Breast epithelium (tissue), 4 donors: ENCODE measurements around the gene SLC4A7. TPM values are rescaled to one million over a fixed set of nuclear protein-coding genes. Genes with fewer than 3 reads are reported as not detected.

Experiments used
- DNase-seq, 2 donors: peaks; one replicate each; pipeline ENCODE4 v3.0.0-alpha.2; 2019; ENCODE audit warnings: low spot score in 2 of 2
- H3K27ac ChIP-seq, 2 donors: fragments of 200-600 bp; sonication (generic) in 1 of 2; one replicate each; pipeline ENCODE4 v1.5.1; 2016 to 2019; ENCODE audit warnings: mild to moderate bottlenecking in 1 of 2
- H3K27me3 ChIP-seq, 2 donors: fragments of 200-600 bp; sonication (generic) in 1 of 2; one replicate each; pipeline versions ENCODE4 v1.5.1 to v1.6.0; 2017 to 2019; ENCODE audit warnings: control low read depth in 1 of 2, mild to moderate bottlenecking in 1 of 2
- H3K36me3 ChIP-seq: fragments of 200-600 bp; one replicate; pipeline ENCODE4 v1.5.1; 2019
- H3K4me1 ChIP-seq, 2 donors: fragments of 200-600 bp; sonication (generic); one replicate each; pipeline ENCODE4 v1.5.1; 2016 to 2019; ENCODE audit warnings: control low read depth in 1 of 2
- H3K4me3 ChIP-seq, 3 donors: fragments of 200-600 bp; sonication (generic); 1 replicate in 2 of 3; 2 replicates in 1 of 3; pipeline ENCODE4 v1.5.1; 2016 to 2019; ENCODE audit warnings: mild to moderate bottlenecking in 3 of 3, moderate library complexity in 2 of 3
- H3K9me3 ChIP-seq, 2 donors: fragments of 200-600 bp; sonication (generic) in 1 of 2; one replicate each; pipeline ENCODE4 v1.5.1; 2016 to 2019; ENCODE audit warnings: control low read depth in 1 of 2
- POLR2A ChIP-seq: fragments of 450-650 bp; IDR thresholded peaks from one replicate; pipeline ENCODE4 v1.6.1; 2016; ENCODE audit warnings: antibody characterized with exemption, mild to moderate bottlenecking, moderate library complexity
- POLR2AphosphoS5 ChIP-seq, 3 donors: sonication (generic); formaldehyde crosslinking; IDR thresholded peaks; one replicate each; pipeline ENCODE4 v1.6.1; 2017; ENCODE audit warnings: antibody characterized with exemption in 3 of 3
- intact Hi-C: fragments of 100-400 bp; cut with DNase I; formaldehyde crosslinking; loops from one replicate; pipeline ENCODE4 v1.15.1; 2023; ENCODE audit warnings: low total_unique reads
- total RNA-seq, 3 donors: library from RNA; depleted of rRNA; stranded (reverse); fragments of >200 nt; gene quantifications; one replicate each; pipeline ENCODE4 v1.1.0, GENCODE V29; 2016
- TF ChIP-seq, protein P1 (sequence below), 3 donors: fragments of 450-650 bp; IDR thresholded peaks; one replicate each; pipeline ENCODE4 v1.5.1; 2016 to 2017; ENCODE audit warnings: antibody characterized with exemption in 3 of 3, mild to moderate bottlenecking in 3 of 3, moderate library complexity in 3 of 3

The SLC4A7 gene
- total RNA-seq, 3 donors from 2014 or later, result 32.8 to 219 (median 204) TPM

DNA sequence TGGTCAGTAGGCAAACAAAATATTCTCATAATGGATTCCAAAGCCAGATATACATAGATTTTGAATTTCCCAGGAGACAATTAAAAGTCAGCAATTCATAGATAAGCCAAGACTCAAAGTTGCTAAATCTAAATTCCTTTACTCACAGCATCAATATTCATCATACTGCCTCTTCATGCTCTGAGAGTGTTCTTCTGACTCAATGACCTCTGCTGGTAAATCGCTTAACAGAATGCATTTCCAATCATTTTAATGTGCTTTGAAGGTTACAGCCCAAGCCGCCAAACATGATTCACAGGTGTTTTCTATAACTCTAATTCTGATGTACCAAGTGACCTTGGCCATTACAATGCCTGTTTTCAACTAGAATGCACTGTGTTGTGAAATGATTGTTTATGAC, 24.2 kb upstream of the SLC4A7 start:
- H3K27ac ChIP-seq, result no peak overlapping the region
- no peaks in the 10 kb centered on the region for H3K4me1 ChIP-seq
- DNase-seq, result no peak
- TF ChIP-seq, protein P1, sequence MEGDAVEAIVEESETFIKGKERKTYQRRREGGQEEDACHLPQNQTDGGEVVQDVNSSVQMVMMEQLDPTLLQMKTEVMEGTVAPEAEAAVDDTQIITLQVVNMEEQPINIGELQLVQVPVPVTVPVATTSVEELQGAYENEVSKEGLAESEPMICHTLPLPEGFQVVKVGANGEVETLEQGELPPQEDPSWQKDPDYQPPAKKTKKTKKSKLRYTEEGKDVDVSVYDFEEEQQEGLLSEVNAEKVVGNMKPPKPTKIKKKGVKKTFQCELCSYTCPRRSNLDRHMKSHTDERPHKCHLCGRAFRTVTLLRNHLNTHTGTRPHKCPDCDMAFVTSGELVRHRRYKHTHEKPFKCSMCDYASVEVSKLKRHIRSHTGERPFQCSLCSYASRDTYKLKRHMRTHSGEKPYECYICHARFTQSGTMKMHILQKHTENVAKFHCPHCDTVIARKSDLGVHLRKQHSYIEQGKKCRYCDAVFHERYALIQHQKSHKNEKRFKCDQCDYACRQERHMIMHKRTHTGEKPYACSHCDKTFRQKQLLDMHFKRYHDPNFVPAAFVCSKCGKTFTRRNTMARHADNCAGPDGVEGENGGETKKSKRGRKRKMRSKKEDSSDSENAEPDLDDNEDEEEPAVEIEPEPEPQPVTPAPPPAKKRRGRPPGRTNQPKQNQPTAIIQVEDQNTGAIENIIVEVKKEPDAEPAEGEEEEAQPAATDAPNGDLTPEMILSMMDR (IDR thresholded peaks at IDR 0.05), result no peak
- no peak for TF ChIP-seq POLR2A
- TF ChIP-seq POLR2AphosphoS5 (IDR thresholded peaks at IDR 0.05), result no peak
- intact Hi-C loops, result no loop called here
- no peaks in the 10 kb centered on the region for H3K9me3 ChIP-seq
- no peak overlapping the region for H3K4me3 ChIP-seq
- H3K27me3 ChIP-seq, result no peaks in the 10 kb centered on the region
- no peaks in the 10 kb centered on the region for H3K36me3 ChIP-seq

- no peaks in the 10 kb centered on the region for H3K36me3 ChIP-seq
Measured at GRCh38 chr3:27507515-27508266, 23.5 kb upstream of the SLC4A7 start.

DNA sequence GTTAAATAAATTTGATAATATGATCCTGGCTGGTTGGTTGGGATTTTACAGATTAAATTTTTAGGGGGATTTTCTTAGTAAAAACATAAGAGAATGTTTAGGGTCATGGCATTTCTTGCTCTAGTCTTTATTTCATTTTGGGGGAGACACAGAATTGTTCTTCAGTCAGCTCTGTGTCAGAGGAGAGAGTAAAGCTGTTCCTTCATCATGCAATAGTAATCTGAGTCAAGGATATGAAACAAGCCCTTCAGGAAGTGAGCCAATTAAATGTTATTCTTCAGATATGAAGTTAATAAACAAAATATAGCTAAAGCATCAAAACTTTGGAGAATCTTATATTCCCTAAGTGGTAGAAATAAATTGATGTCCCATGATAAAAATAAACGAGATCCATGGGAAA, 22.9 kb upstream of the SLC4A7 start:
- no peaks in the 10 kb centered on the region for H3K27me3 ChIP-seq
- no peak overlapping the region for H3K27ac ChIP-seq
- H3K4me1 ChIP-seq, result no peaks in the 10 kb centered on the region
- no peaks in the 10 kb centered on the region for H3K36me3 ChIP-seq
- intact Hi-C loops, result no loop called here
- H3K4me3 ChIP-seq, result no peak overlapping the region
- DNase-seq, result no peak
- no peak for TF ChIP-seq POLR2A
- TF ChIP-seq POLR2AphosphoS5 (IDR thresholded peaks at IDR 0.05), result no peak
- TF ChIP-seq, protein P1 (IDR thresholded peaks at IDR 0.05), result no peak
- H3K9me3 ChIP-seq, result no peaks in the 10 kb centered on the region

More at GRCh38 chr3:27507515-27508266, 23.5 kb upstream of the SLC4A7 start:
- Histone ChIP-seq H3K4me3 (no peak overlapping the region), H3K4me1 (no peaks in the 10 kb centered on the region), H3K27me3 (no peaks in the 10 kb centered on the region), H3K9me3 (no peaks in the 10 kb centered on the region), H3K27ac (peak overlapping the region in 1 of 2 donors; percentile 26)
- intact Hi-C loops, result no loop called here
- no peak for DNase-seq
- TF ChIP-seq POLR2A, result no peak
- TF ChIP-seq POLR2AphosphoS5 (IDR thresholded peaks at IDR 0.05), result no peak
- TF ChIP-seq, protein P1 (IDR thresholded peaks at IDR 0.05), result no peak

- no peak overlapping the region for H3K27ac ChIP-seq
- no peak overlapping the region for H3K4me3 ChIP-seq
- no peaks in the 10 kb centered on the region for H3K9me3 ChIP-seq
- intact Hi-C loops, result no loop called here
- no peaks in the 10 kb centered on the region for H3K27me3 ChIP-seq
- H3K4me1 ChIP-seq, result no peaks in the 10 kb centered on the region
- H3K36me3 ChIP-seq, result no peaks in the 10 kb centered on the region
- DNase-seq, result no peak
- no peak for TF ChIP-seq POLR2A
- TF ChIP-seq POLR2AphosphoS5 (IDR thresholded peaks at IDR 0.05), result no peak
- TF ChIP-seq, protein P1 (IDR thresholded peaks at IDR 0.05), result no peak
Measured at GRCh38 chr3:27504749-27505148, 20.6 kb upstream of the SLC4A7 start.

DNA sequence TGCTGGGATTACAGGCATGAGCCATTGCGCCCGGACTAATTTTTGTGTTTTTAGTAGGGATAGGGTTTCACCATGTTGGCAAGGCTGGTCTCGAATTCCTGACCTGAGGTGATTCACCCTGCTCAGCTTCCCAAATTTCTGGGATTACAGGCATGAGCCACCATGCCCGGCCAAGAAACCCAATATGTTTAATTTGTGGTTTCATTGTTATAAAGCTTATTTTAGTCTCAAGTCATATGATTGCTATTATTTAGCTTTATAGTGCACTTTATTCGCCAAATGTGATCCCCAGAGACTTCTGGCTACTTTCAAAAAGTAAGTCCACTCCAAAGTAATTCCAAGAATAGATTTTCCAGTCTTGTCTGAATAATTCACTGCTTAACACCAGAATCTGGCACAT, 19.3 kb upstream of the SLC4A7 start:
- no peak overlapping the region for H3K4me3 ChIP-seq
- H3K9me3 ChIP-seq, result no peaks in the 10 kb centered on the region
- intact Hi-C loops, result no loop called here
- DNase-seq, result no peak
- no peaks in the 10 kb centered on the region for H3K27me3 ChIP-seq
- H3K4me1 ChIP-seq, result no peaks in the 10 kb centered on the region
- TF ChIP-seq, protein P1 (IDR thresholded peaks at IDR 0.05), result no peak
- TF ChIP-seq POLR2A (no peak), POLR2AphosphoS5 (IDR thresholded peaks at IDR 0.05) (no peak)
- no peaks in the 10 kb centered on the region for H3K36me3 ChIP-seq
- no peak overlapping the region for H3K27ac ChIP-seq
